Colonic mucosa (tissue), 4 donors: ENCODE data around the gene RPL27. TPM values are rescaled to one million over a fixed set of nuclear protein-coding genes. Genes with fewer than 3 reads are reported as not detected.

ENCODE experiments used
- DNase-seq: peaks from one replicate; pipeline ENCODE4 v3.0.0-alpha.2; 2020
- H3K27ac ChIP-seq: fragments of 200-600 bp; one replicate; pipeline ENCODE4 v1.8.0; 2021
- H3K27me3 ChIP-seq: fragments of 200-600 bp; one replicate; pipeline ENCODE4 v1.8.0; 2021
- H3K36me3 ChIP-seq: fragments of 200-600 bp; one replicate; pipeline ENCODE4 v1.8.0; 2021
- H3K4me1 ChIP-seq: fragments of 200-600 bp; one replicate; pipeline ENCODE4 v1.8.0; 2021; ENCODE audit warnings: mild to moderate bottlenecking
- H3K4me3 ChIP-seq: fragments of 200-600 bp; one replicate; pipeline ENCODE4 v1.8.0; 2021
- H3K9ac ChIP-seq, 2 donors: one replicate each; pipeline ENCODE4 v1.7.0; 2013; ENCODE audit warnings: control low read depth in 2 of 2, low read depth in 2 of 2, low read length in 2 of 2
- H3K9me3 ChIP-seq: fragments of 200-600 bp; one replicate; pipeline ENCODE4 v1.8.0; 2021
- intact Hi-C: fragments of 100-400 bp; cut with DNase I; formaldehyde crosslinking; loops from one replicate; pipeline ENCODE4 v1.14.1; 2022
- total RNA-seq, 2 donors: library from RNA; stranded (reverse); fragmentation: NEBNext Ultra II Directional in 1 of 2; extraction: Animal tissue kit (Norgen Biotek cat#: 25700) in 1 of 2; gene quantifications; one replicate each; pipeline ENCODE4 v1.2.1, GENCODE V29; 2021
- TF ChIP-seq, protein P1 (sequence below): fragments of 200-600 bp; IDR thresholded peaks from one replicate; pipeline ENCODE4 v1.8.0; 2022; ENCODE audit warnings: antibody characterized with exemption, mild to moderate bottlenecking
- donor health status: healthy.
- donor health status: DM: no; HTN: no; CAD: no.
- donor health status: DM: no; HTN: no; CAD: no.

The RPL27 gene
- total RNA-seq, 2 donors from 2014 or later = 707 to 851 TPM

DNA sequence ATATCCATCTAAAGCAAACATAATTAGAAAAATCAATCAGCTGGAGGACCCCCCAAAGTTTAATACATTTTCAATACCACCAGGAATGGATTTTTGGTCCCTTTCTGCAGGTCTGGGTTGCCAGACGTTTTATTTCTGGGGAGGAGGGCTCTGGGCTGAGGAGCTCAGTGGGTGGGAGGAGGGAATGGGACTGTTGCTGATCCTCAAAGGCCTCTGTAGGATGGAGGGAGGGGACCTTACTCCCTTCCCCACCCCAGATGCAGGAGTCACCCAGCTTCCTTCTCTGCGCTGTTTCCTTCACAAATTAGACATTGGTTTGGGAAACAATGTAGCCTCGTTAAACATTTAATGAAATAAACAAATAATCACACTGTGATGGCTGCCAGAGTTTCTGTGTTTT, 33.4 kb downstream of the RPL27 start:
- no peaks in the 10 kb centered on the region for H3K36me3 ChIP-seq
- no peak for DNase-seq
- H3K27ac ChIP-seq = no peak overlapping the region
- no peak overlapping the region for H3K9ac ChIP-seq
- no peaks in the 10 kb centered on the region for H3K27me3 ChIP-seq
- intact Hi-C loops = no loop called here
- no peaks in the 10 kb centered on the region for H3K9me3 ChIP-seq
- no peak overlapping the region for H3K4me3 ChIP-seq
- TF ChIP-seq, protein P1, sequence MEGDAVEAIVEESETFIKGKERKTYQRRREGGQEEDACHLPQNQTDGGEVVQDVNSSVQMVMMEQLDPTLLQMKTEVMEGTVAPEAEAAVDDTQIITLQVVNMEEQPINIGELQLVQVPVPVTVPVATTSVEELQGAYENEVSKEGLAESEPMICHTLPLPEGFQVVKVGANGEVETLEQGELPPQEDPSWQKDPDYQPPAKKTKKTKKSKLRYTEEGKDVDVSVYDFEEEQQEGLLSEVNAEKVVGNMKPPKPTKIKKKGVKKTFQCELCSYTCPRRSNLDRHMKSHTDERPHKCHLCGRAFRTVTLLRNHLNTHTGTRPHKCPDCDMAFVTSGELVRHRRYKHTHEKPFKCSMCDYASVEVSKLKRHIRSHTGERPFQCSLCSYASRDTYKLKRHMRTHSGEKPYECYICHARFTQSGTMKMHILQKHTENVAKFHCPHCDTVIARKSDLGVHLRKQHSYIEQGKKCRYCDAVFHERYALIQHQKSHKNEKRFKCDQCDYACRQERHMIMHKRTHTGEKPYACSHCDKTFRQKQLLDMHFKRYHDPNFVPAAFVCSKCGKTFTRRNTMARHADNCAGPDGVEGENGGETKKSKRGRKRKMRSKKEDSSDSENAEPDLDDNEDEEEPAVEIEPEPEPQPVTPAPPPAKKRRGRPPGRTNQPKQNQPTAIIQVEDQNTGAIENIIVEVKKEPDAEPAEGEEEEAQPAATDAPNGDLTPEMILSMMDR = no peak
- no peaks in the 10 kb centered on the region for H3K4me1 ChIP-seq

GRCh38 chr17:43033948-43034881, 36.0 kb downstream of the RPL27 start:
- Histone ChIP-seq H3K27ac (no peak overlapping the region), H3K9ac (no peak overlapping the region), H3K36me3 (no peaks in the 10 kb centered on the region), H3K9me3 (no peaks in the 10 kb centered on the region), H3K4me1 (no peaks in the 10 kb centered on the region), H3K27me3 (no peaks in the 10 kb centered on the region), H3K4me3 (no peak overlapping the region)
- intact Hi-C loops = no loop called here
- DNase-seq = no peak
- TF ChIP-seq, protein P1 = no peak

DNA sequence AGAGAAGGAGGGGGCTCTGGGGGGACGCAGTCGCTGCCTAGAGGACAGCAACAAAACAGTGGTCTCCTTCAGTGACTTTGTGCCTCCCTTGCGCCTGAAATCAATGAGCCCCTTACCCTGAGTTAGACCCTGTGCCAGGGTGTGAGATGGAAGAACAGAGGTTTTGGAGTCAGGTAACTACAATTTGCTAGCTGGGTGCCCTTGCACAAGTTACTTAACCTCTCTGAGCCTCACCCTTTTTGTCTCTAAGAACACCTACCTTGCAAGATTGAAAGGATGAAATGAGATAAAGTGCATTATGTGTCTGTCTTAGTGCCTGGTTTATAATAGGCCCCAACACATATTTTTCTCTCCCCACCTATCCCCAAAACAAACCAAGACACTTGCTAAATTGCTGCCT, 36.7 kb downstream of the RPL27 start:
- Histone ChIP-seq H3K4me3 (no peak overlapping the region), H3K4me1 (no peaks in the 10 kb centered on the region), H3K27ac (no peak overlapping the region), H3K27me3 (no peaks in the 10 kb centered on the region), H3K9ac (no peak overlapping the region), H3K36me3 (no peaks in the 10 kb centered on the region), H3K9me3 (no peaks in the 10 kb centered on the region)
- TF ChIP-seq, protein P1 = no peak
- no peak for DNase-seq
- intact Hi-C loops = no loop called here

DNA sequence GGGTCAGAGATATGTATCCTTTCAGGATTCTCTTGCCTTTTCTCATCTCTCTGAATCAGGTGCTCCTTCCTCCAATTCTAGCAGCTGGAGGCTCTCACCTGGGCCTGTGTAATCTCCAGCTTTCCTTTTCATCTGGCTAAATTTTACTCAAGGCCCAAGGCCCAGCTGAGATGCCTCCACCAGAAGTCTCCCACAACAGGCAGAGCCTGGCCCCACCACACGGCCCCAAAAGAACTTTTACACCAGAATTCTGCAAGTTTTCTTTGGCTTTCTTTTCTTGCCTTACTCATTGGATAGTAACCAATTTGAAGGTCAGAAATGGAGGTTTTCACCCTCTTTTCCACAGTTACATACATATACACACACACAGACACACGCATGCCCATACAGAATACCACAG, 41.4 kb downstream of the RPL27 start:
- DNase-seq = no peak
- no peaks in the 10 kb centered on the region for H3K4me1 ChIP-seq
- TF ChIP-seq, protein P1 = no peak
- H3K27me3 ChIP-seq = no peaks in the 10 kb centered on the region
- no peaks in the 10 kb centered on the region for H3K36me3 ChIP-seq
- H3K9ac ChIP-seq = no peak overlapping the region
- H3K27ac ChIP-seq = no peak overlapping the region
- no peak overlapping the region for H3K4me3 ChIP-seq
- intact Hi-C loops = loop anchor here (10.0 kb wide), 1 partner anchor 65 kb away; no protein-coding TSS in a partner anchor
- no peaks in the 10 kb centered on the region for H3K9me3 ChIP-seq

GRCh38 chr17:43040655-43041054, 42.4 kb downstream of the RPL27 start:
- no peak overlapping the region for H3K27ac ChIP-seq
- H3K9me3 ChIP-seq = no peaks in the 10 kb centered on the region
- H3K9ac ChIP-seq = no peak overlapping the region
- no peaks in the 10 kb centered on the region for H3K27me3 ChIP-seq
- no peaks in the 10 kb centered on the region for H3K36me3 ChIP-seq
- H3K4me3 ChIP-seq = no peak overlapping the region
- intact Hi-C loops = loop anchor here (10.0 kb wide), 1 partner anchor 64 kb away; no protein-coding TSS in a partner anchor
- DNase-seq = no peak
- H3K4me1 ChIP-seq = no peaks in the 10 kb centered on the region
- TF ChIP-seq, protein P1 = no peak
